GM19467 (cell line): ENCODE data around the gene ZBTB45.

Source experiments
- ATAC-seq: cut with Tn5 transposase; IDR thresholded peaks from one replicate; pipeline ENCODE4 v1.9.1; 2021; ENCODE audit warnings: mild to moderate bottlenecking, moderate library complexity; ENCODE audit not compliant: unreplicated experiment

The ZBTB45 gene

DNA sequence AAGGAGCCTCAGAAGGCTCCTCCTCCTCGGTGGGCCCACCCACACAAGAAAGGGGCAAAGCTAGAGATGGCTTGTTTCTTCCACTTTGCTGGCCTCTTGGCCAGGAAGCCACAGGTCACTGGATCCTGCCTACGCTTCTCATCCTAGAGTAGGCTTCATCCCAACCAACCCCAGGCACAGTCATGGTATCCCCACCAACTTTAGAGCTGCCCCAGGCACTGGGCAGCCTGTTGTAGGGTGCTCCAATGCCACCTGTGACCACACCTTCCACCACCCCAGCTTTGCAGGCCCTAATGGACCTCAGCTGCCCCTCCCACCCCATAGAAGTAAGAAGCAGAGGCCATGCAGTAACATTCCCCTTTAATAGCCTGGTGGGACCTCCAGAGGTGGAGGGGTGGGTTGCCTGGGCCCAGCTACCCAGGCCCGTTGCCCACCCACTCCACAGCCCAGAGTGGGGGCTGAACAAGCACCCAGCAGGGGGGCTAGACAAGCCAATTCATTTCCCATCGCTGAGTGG is 35.8 kb upstream of the ZBTB45 start:
- no peak for ATAC-seq

DNA sequence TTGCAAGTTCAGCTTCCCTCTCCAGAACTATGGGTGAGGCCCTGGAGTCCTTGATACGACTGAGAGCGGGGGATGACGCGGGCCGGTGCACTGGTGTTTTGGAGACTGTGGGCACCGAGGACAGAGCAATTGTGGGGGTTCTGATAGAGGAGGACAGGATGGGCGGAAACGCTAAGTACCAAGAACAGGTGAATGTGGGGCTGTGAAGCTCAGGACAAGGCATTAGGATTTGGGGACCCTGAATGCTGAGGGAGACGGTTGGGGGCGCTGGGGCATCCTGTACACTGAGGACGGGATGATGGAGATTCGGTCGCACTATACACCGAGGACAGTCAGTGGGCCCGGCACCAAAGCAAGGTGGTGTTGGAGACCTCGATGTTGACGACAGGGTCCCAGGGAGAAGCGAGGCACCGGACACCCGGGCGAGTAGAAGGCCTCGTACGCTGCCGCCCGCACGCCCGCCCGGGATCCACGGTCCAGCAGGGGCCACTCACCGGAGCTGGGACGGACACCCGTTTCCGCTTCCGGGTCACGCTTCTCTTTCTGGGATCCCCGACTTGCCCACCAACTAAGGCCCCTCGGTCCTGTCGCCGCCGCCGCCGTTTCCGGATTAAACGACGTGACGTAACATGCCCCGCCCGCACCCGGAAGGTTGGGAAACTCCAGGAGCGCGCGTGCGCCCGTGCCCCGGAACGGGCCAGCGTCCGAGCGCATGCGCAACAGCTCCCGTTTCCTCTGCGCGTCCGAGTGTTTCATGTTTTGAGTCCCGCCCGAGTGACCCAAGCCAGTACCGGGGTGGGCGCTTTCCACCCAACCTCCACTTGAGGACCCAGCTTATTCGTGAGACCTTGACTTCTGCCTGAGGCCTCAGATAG is 35.1 kb upstream of the ZBTB45 start, which contains the start of gene CHMP2A:
Gene CHMP2A (minus strand): TSS at position 612 of the 875 bp plus-strand sequence. CDS start 893 bp downstream, outside the sequence.
- peak; percentile 32 for ATAC-seq

DNA sequence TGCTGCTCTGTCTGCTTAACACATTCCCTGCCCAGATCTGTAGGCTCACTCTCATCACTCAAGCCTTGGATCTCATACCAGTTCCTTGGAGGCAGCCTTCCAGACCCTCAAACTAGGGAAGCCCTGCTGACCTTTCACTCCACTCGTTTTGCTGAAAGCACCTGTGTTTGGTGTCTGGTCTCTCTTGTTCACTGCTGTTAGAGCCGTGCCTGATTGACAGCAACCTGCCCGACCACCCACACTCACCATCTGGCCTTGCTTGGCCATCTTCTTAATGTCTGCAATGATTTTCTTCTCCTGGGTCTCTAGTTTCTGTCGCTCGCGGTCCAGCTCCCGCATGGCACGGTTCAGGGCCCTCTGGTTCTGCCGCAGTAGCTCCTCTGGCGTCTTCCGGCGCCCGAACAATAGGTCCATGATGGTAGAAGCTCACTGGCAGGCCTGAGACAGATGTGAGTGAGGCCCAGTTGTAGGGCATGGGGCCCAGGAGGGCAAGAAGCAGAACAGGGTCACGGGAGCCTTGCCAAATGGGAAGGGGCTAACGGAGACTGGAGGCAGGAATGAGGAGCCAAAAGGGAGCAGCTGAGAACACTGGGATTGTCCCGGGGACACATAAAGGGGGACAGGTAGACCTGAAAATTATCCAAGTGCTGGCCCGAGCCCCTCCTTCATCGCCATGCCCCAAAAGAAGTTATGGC is 34.3 kb upstream of the ZBTB45 start:
- no peak for ATAC-seq

DNA sequence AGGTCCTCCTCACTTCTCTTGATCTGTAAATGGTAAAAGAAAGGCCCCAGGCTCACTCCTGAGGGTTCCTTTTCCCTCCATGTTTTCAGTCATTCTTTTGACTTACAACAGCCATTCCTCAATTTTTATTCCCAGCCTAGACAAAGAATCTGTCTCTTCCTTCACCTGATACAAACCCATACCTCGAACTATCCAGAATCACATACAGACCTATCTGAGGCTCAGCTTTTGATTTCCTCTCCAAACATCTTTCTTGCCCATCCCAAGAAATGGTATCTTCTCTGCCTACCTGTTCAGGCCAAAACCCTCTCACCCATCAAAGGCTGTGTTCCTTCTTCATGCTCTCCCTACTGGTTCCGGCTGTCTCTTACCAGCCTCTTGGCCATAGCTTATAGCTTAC is 33.0 kb upstream of the ZBTB45 start:
- no peak for ATAC-seq

DNA sequence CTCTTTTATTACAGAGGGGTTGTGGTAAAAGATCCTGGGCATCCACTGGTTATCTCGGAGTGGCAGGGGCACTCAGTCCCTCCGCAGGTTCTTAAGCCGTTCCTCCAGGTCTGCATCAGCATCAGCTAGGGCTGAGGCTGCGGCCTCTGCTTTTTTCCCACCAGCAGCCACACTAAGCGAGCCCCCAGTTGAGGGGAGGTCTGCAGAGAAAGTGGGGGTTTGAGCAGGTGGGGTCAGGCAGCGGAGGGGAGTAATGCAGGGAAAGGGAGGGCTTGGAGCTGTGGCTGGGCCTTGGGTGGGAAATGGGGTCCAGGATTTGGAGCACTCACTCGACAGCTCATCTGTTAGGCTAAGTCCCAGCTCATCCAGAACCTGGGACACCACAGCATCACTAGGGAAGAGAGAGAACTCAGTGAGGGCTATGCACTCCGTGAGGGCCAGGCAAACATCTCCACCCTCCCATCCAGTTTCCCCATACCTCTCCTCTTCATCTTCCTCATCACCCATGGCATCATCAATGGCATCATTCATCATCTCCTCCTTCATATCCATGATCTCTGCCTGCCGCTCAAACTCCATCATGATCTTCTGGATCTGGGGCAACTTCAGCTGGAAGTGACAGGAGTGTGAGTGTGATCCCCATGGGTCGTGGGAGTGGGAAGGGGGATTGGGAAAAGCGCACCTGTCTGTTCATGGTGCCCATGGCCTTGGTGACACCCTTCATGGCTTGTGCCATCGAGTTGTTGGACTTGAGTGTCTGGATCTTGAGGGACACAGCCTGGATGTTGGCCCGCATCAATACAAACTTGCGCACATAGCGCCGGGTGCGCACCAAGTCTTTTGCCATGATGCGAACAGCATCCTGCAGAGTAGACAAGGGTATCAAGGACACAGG is 32.2 kb upstream of the ZBTB45 start:
- no peak for ATAC-seq

DNA sequence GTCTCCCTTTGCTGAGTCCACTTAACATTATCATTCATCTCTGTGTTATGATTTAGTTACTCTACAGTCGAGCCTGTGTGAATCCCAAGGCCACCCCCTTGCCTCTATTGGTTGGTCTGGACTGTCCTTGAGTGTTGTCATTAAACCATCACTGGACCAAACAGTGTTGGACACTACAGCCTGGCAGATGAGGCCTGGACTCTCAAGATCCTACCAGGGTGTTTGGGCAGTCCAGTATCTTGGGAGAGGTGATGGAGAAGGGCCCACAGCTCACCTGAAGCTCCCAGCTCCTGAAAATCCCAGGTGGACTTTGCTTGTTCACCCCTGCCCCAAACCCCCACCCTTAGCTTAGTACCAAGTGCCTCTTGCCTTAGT is 31.5 kb upstream of the ZBTB45 start:
- no peak for ATAC-seq

DNA sequence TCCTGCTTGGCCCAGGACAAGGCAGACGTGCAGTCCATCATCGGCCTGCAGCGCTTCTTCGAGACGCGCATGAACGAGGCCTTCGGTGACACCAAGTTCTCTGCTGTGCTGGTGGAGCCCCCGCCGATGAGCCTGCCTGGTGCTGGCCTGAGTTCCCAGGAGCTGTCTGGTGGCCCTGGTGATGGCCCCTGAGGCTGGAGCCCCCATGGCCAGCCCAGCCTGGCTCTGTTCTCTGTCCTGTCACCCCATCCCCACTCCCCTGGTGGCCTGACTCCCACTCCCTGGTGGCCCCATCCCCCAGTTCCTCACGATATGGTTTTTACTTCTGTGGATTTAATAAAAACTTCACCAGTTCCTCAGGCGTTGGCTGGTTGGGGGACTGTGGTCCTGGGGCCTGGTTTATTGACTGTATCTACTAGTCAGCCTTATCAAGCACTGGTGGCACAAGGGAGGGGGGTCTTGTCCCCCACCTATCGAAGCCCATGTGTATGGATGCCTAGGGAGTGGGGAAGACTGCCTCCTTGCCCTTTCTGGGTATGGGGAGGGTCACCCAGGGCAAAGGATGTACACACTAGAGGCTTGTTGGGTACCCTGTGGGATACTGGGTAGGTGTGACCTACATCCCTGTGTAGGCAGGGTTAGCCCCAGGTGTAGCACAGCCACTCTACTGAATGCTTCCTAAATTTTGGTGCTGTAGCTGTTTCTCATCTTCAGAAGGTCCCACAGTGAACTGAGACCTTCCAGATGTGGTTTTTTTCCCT is 30.9 kb upstream of the ZBTB45 start:
- ATAC-seq: no peak

DNA sequence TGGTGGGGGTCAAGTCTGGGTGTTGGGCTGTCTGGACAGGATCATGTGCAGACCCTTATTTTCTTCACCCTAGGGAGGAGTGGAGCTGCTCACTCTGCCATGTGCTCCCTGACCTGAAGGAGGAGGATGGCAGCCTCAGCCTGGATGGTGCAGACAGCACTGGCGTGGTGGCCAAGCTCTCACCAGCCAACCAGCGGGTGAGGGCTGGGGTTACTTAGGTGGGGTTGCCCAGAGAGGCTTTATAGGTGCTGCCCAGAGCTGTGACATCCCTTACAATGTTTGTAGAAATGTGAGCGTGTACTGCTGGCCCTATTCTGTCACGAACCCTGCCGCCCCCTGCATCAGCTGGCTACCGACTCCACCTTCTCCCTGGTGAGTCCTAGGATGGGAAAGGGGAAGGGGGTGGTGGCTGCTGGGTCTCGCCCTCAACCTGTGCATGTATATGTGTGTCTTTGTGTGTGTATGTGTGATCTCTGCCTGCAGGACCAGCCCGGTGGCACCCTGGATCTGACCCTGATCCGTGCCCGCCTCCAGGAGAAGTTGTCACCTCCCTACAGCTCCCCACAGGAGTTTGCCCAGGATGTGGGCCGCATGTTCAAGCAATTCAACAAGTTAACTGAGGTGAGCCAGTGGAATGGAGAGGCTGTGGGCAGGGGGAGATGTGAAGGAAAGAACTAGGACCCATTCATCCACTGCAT is 30.2 kb upstream of the ZBTB45 start:
- no peak for ATAC-seq

DNA sequence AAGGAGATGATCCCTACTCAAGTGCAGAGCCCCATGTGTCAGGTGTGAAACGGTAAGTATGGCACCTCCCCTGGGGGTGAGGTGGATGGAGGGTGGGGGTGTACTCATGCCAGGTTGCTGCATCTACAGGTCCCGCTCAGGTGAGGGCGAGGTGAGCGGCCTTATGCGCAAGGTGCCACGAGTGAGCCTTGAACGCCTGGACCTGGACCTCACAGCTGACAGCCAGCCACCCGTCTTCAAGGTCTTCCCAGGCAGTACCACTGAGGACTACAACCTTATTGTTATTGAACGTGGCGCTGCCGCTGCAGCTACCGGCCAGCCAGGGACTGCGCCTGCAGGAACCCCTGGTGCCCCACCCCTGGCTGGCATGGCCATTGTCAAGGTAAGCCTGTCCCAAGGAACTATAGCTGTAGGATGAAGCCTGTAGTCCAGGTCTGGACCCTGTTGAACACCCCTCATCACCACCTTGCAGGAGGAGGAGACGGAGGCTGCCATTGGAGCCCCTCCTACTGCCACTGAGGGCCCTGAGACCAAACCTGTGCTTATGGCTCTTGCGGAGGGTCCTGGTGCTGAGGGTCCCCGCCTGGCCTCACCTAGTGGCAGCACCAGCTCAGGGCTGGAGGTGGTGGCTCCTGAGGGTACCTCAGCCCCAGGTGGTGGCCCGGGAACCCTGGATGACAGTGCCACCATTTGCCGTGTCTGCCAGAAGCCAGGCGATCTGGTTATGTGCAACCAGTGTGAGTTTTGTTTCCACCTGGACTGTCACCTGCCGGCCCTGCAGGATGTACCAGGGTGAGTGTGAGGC is 29.5 kb upstream of the ZBTB45 start:
- no peak for ATAC-seq

DNA sequence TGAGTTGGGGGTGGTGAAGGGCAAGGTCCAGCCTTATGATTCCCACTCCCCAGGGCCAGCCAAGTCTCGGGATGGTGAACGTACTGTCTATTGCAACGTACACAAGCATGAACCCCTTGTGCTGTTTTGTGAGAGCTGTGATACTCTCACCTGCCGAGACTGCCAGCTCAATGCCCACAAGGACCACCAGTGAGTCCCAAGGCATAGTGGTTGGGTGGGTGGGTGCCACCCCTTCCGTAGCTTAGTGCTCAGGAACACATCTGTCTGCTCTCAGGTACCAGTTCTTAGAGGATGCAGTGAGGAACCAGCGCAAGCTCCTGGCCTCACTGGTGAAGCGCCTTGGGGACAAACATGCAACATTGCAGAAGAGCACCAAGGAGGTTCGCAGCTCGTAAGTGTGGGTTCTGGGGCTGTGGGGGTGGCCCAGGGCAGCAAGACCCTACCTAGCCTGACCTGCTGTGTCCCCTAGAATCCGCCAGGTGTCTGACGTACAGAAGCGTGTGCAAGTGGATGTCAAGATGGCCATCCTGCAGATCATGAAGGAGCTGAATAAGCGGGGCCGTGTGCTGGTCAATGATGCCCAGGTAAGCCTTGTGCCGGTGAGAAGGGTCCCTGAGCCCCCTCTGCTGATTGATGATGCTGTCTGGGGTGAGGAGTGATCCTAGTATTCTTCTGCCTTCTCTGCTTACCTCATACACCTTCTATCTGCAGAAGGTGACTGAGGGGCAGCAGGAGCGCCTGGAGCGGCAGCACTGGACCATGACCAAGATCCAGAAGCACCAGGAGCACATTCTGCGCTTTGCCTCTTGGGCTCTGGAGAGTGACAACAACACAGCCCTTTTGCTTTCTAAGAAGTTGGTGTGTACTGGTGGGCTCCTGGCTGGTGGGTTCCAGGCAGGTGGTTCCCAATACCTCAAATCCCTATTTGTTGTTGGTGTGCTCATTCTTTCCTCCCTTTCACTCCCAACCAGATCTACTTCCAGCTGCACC is 28.0 kb upstream of the ZBTB45 start:
- no peak for ATAC-seq

DNA sequence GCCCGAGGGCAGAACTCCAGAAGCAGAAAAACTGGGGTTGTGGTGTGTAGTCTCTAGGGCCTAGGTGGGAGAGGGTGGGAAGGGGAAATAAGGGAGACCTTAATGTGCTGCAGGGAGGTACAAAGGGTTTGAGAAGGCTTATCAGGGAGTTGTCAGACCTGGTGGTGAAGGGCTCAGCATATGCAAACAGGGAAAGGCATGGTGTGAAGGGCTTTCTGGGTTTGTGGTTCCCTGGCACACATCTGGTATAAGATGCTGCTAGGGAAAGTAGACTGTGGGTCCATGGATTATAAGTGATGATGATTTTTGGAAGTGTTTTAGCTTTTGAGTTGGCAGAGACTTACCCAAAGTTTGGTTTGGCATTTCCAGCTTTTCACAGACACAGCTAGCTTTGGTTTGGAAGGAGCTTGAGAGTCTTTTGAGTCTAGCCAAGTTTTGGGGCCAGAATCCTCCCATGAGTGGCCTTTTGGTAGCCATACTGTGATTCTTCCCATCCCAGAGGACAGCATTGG is 26.5 kb upstream of the ZBTB45 start:
- ATAC-seq: no peak

DNA sequence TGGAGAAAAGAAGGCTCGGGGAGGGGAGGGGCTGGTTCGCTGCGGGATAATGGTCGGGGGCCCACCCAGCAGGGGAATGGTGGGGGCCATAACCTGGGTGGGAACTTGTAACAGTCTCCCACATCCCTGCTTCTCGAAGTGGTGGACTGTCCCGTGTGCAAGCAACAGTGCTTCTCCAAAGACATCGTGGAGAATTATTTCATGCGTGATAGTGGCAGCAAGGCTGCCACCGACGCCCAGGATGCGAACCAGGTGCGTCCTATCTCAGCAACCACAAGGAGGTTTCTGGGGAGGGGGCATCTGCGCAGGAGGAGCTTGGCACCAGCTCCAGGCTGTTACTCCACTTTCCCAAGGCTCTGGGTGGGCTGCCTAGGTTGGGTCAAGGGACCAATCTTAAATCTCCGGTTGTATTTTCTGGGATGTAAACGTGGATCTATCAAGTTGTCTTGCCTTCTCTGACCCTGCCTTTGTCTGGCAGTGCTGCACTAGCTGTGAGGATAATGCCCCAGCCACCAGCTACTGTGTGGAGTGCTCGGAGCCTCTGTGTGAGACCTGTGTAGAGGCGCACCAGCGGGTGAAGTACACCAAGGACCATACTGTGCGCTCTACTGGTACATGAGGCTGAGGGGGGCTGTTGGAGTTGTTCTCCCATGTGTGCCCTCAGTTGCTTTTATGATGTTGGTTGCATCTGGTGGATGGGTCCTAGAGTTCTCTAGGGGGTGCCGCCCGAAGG is 25.8 kb upstream of the ZBTB45 start:
- no peak for ATAC-seq

DNA sequence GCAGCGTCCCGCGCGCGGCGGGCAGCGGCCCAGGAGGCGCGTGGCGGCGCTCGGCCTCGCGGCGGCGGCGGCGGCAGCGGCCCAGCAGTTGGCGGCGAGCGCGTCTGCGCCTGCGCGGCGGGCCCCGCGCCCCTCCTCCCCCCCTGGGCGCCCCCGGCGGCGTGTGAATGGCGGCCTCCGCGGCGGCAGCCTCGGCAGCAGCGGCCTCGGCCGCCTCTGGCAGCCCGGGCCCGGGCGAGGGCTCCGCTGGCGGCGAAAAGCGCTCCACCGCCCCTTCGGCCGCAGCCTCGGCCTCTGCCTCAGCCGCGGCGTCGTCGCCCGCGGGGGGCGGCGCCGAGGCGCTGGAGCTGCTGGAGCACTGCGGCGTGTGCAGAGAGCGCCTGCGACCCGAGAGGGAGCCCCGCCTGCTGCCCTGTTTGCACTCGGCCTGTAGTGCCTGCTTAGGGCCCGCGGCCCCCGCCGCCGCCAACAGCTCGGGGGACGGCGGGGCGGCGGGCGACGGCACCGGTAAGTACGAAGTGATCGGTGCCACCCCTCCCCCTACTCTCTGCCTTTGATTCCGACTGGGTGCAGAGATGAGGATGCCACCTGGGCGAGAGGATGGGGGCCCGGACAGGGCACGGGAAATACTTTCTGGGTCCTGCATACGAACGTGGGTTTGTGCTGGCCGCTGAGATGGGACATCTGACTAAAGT is 25.1 kb upstream of the ZBTB45 start:
- ATAC-seq: peak; percentile 35

DNA sequence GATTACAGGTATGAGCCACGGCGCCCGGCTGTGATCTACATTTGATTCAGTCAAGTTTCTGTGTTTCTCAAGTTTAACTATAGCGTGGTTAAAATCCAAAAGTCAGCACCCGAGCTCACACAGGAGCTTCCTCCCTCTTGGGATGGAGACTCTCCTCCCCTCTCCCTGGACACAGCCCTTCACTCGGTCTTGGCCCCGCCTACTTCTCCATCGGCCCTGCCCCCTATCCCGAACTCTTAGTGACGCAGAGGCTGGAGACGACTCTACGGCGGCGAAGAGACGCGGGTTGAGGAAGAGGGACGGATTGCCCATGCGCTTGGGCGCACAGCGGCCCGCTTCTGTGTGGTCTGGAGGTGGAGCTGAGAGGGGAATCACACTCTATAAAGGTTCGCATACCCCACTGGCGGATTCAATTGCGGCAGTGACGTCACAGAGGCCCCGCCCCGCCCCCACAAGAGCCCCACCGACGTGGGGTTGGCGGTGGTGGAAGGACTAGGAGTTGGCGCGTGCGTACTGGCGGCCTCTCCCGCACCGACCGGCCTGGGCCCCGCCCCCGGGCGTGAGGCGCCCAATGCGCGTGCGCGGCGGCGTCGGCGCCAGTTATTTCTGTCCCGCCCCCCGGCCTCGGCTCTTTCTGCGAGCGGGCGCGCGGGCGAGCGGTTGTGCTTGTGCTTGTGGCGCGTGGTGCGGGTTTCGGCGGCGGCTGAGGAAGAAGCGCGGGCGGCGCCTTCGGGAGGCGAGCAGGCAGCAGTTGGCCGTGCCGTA is 24.4 kb upstream of the ZBTB45 start, which contains the start of gene TRIM28:
Gene TRIM28 (plus strand): TSS at position 239 of the 765 bp plus-strand sequence. CDS start 694 bp downstream, outside the sequence.
- ATAC-seq: peak; percentile 77
